Sigmoid colon (tissue), 4 donors: Measurements from ENCODE around the gene SIGLEC5.

ENCODE experiments used
- POLR2A ChIP-seq, 2 donors: fragments of 450-650 bp; IDR thresholded peaks; one replicate each; pipeline ENCODE4 v1.6.1; 2016; ENCODE audit warnings: antibody characterized with exemption in 2 of 2, mild to moderate bottlenecking in 2 of 2, moderate library complexity in 2 of 2
- POLR2AphosphoS5 ChIP-seq, 4 donors: sonication (generic); formaldehyde crosslinking; IDR thresholded peaks; one replicate each; pipeline ENCODE4 v1.6.1; 2017; ENCODE audit warnings: antibody characterized with exemption in 4 of 4
- TF ChIP-seq, protein P1 (sequence below), 4 experiments: fragments of 450-650 bp in 3 of 4; fragments of 200-600 bp in 1 of 4; IDR thresholded peaks; one replicate each; pipeline ENCODE4 v1.5.1; 2016 to 2019; ENCODE audit warnings: antibody characterized with exemption in 4 of 4, mild to moderate bottlenecking in 3 of 4, moderate library complexity in 2 of 4

DNA sequence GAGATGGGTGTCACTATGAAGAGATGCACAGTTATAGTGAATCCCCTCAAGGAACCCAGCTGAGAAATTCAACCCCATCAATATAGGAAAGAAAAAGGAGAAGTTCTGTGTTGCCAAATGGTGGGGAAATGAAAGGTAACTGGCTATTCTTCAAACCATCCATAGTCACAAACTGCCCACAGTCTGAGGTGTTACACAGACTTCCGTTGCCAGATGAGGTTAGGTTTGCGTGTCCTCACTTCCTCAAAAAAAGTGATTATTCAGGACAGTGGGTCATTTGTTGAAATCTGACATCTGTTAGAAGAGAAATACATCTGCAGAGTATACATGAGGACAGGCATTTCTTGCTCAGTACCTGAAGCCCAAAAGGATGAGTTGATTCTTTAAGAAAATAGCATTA lies 9.0 kb downstream of the SIGLEC5 start:
- TF ChIP-seq, protein P1, sequence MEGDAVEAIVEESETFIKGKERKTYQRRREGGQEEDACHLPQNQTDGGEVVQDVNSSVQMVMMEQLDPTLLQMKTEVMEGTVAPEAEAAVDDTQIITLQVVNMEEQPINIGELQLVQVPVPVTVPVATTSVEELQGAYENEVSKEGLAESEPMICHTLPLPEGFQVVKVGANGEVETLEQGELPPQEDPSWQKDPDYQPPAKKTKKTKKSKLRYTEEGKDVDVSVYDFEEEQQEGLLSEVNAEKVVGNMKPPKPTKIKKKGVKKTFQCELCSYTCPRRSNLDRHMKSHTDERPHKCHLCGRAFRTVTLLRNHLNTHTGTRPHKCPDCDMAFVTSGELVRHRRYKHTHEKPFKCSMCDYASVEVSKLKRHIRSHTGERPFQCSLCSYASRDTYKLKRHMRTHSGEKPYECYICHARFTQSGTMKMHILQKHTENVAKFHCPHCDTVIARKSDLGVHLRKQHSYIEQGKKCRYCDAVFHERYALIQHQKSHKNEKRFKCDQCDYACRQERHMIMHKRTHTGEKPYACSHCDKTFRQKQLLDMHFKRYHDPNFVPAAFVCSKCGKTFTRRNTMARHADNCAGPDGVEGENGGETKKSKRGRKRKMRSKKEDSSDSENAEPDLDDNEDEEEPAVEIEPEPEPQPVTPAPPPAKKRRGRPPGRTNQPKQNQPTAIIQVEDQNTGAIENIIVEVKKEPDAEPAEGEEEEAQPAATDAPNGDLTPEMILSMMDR (IDR thresholded peaks at IDR 0.05) = no peak
- TF ChIP-seq POLR2A (IDR thresholded peaks at IDR 0.05) (no peak), POLR2AphosphoS5 (IDR thresholded peaks at IDR 0.05) (no peak)
